Left lung (tissue), 10 donors: ENCODE data around the gene AP4B1. TPM values are rescaled to one million over a fixed set of nuclear protein-coding genes. Genes with fewer than 3 reads are reported as not detected.

Source experiments
- ATAC-seq: fragments of 200-7000 bp; cut with Tn5 transposase; one replicate; pipeline ENCODE4 v1.9.1; 2020; ENCODE audit warnings: moderate library complexity
- DNase-seq, 4 donors: peaks; one replicate each; pipeline ENCODE4 v3.0.0-alpha.2; 2013 to 2020
- H3K27ac ChIP-seq, 2 donors: fragments of 200-600 bp; sonication (generic) in 1 of 2; one replicate each; pipeline versions ENCODE4 v1.5.0 to v1.8.0; 2020 to 2021
- H3K27me3 ChIP-seq, 2 donors: fragments of 200-600 bp; sonication (generic) in 1 of 2; one replicate each; pipeline versions ENCODE4 v1.5.0 to v1.8.0; 2020 to 2021
- H3K36me3 ChIP-seq, 2 donors: fragments of 200-600 bp; sonication (generic) in 1 of 2; one replicate each; pipeline versions ENCODE4 v1.5.0 to v1.8.0; 2020 to 2021
- H3K4me1 ChIP-seq, 2 donors: fragments of 200-600 bp; one replicate each; pipeline ENCODE4 v1.8.0; 2021
- H3K4me3 ChIP-seq, 2 donors: fragments of 200-600 bp; sonication (generic) in 1 of 2; one replicate each; pipeline versions ENCODE4 v1.5.0 to v1.8.0; 2020 to 2021; ENCODE audit warnings: mild to moderate bottlenecking in 1 of 2
- H3K9me3 ChIP-seq, 2 donors: fragments of 200-600 bp; sonication (generic) in 1 of 2; one replicate each; pipeline versions ENCODE4 v1.5.0 to v1.8.0; 2020 to 2021
- intact Hi-C, 2 donors: fragments of 100-400 bp; cut with DNase I; formaldehyde crosslinking; loops; one replicate each; pipeline versions ENCODE4 v1.11.2 to v1.14.2; 2022
- polyA plus RNA-seq, 6 donors: library from polyadenylated mRNA; unstranded; fragments of 120-200 nt; gene quantifications; one replicate each; pipeline ENCODE4 v1.2.1, GENCODE V29; 2013; ENCODE audit not compliant: insufficient read length in 6 of 6
- total RNA-seq, 2 donors: library from RNA; stranded (reverse); fragmentation: NEBNext Ultra II Directional; extraction: Animal tissue kit (Norgen Biotek cat#: 25700); gene quantifications; one replicate each; pipeline ENCODE4 v1.2.1, GENCODE V29; 2021
- TF ChIP-seq, protein P1 (sequence below), 2 donors: fragments of 200-600 bp; sonication (generic) in 1 of 2; IDR thresholded peaks; one replicate each; pipeline versions ENCODE4 v1.5.0 to v1.8.0; 2021; ENCODE audit warnings: antibody characterized with exemption in 2 of 2
- donor health status: DM: no; HTN: yes; CAD: no.
- donor health status: DM: no; HTN: no; CAD: no.

Gene AP4B1
- total and polyA plus RNA-seq, 8 donors = 15.4 to 65.1 (median 54.6) TPM

DNA sequence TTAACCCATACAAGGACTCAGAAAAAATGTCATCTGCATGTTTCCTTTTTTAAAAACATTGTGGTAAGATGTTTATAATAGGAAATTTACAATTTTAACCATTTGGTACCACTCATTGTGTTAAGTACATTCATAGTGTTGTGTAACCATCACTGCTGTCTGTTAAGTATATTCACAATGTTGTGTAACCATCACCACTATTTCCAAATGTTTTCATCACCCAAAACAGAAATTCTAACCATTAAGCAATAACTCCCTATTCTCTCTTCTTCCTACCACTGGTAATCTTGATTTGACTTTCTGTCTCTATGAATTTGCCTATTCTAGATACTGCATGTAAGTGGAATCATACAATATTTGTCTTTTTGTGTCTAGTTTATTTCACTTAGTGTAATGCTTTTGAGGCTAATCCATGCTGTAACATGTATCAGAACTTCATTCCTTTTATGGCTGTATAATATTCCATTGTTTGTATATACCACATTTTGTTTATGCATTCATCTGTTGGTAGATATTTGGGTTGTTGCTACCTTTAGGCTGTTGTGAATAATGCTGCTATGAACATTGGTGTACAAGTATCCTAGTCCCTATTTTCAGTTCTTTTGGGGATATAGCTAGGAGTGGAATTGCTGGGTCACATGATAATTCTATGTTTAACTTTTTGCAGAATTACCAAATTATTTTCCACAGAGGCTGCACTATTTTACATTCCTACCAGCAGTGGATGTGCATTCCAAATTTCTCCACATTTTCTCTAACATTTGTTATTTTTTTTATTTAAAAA, 38.6 kb upstream of the AP4B1 start:
- H3K36me3 ChIP-seq = peaks cover 0 to 23% of the 10 kb centered on the region in 2 donors
- TF ChIP-seq, protein P1, sequence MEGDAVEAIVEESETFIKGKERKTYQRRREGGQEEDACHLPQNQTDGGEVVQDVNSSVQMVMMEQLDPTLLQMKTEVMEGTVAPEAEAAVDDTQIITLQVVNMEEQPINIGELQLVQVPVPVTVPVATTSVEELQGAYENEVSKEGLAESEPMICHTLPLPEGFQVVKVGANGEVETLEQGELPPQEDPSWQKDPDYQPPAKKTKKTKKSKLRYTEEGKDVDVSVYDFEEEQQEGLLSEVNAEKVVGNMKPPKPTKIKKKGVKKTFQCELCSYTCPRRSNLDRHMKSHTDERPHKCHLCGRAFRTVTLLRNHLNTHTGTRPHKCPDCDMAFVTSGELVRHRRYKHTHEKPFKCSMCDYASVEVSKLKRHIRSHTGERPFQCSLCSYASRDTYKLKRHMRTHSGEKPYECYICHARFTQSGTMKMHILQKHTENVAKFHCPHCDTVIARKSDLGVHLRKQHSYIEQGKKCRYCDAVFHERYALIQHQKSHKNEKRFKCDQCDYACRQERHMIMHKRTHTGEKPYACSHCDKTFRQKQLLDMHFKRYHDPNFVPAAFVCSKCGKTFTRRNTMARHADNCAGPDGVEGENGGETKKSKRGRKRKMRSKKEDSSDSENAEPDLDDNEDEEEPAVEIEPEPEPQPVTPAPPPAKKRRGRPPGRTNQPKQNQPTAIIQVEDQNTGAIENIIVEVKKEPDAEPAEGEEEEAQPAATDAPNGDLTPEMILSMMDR (IDR thresholded peaks at IDR 0.05) = no peak
- H3K27me3 ChIP-seq = no peaks in the 10 kb centered on the region
- no peak overlapping the region for H3K4me3 ChIP-seq
- intact Hi-C loops = no loop called here
- H3K4me1 ChIP-seq = peaks cover 22 to 81% of the 10 kb centered on the region in 2 donors
- H3K27ac ChIP-seq = peak overlapping the region in 1 of 2 donors; percentile 67
- ATAC-seq (no peak), DNase-seq (no peak)
- no peaks in the 10 kb centered on the region for H3K9me3 ChIP-seq

DNA sequence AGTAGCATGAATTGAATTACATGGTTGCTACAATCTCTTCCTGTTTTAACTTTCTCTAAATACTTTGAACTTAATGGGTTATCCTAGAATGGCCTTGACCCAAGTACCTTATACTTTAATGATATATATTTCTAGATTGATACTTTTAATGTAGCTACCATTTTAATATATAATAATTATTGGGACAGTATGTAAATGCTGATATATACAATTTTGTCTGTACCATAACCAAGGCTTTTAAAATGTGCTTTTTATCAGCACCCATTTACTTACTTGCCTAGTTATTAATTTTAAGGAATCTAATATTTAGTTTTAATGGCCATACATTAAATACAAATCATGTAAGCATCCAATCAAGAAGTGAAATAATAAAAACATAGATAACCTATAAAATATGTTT, 37.9 kb upstream of the AP4B1 start:
- ATAC-seq (no peak), DNase-seq (no peak)
- no peaks in the 10 kb centered on the region for H3K9me3 ChIP-seq
- peaks cover 15 to 81% of the 10 kb centered on the region in 2 donors for H3K4me1 ChIP-seq
- peaks cover 0 to 23% of the 10 kb centered on the region in 2 donors for H3K36me3 ChIP-seq
- no peaks in the 10 kb centered on the region for H3K27me3 ChIP-seq
- H3K27ac ChIP-seq = peak overlapping the region in 1 of 2 donors; percentile 67
- no peak overlapping the region for H3K4me3 ChIP-seq
- TF ChIP-seq, protein P1 (IDR thresholded peaks at IDR 0.05) = no peak
- intact Hi-C loops = no loop called here

DNA sequence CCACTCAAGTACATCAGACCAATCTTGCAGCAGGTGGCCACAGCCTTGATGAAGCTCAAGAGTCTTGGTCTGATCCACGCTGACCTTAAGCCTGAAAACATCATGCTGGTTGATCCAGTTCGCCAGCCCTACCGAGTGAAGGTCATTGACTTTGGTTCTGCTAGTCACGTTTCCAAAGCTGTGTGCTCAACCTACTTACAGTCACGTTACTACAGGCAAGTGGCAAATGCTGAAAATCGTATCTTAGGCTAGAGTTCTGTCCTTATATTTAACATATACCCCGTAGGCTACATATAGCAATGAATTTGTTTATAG, 36.6 kb upstream of the AP4B1 start:
- no peak for DNase-seq
- H3K36me3 ChIP-seq = peaks cover 0 to 23% of the 10 kb centered on the region in 2 donors
- intact Hi-C loops = no loop called here
- no peaks in the 10 kb centered on the region for H3K27me3 ChIP-seq
- TF ChIP-seq, protein P1 (IDR thresholded peaks at IDR 0.05) = no peak
- H3K27ac ChIP-seq = no peak overlapping the region
- no peak for ATAC-seq
- no peak overlapping the region for H3K4me3 ChIP-seq
- no peaks in the 10 kb centered on the region for H3K9me3 ChIP-seq
- H3K4me1 ChIP-seq = peaks cover 2 to 81% of the 10 kb centered on the region in 2 donors

DNA sequence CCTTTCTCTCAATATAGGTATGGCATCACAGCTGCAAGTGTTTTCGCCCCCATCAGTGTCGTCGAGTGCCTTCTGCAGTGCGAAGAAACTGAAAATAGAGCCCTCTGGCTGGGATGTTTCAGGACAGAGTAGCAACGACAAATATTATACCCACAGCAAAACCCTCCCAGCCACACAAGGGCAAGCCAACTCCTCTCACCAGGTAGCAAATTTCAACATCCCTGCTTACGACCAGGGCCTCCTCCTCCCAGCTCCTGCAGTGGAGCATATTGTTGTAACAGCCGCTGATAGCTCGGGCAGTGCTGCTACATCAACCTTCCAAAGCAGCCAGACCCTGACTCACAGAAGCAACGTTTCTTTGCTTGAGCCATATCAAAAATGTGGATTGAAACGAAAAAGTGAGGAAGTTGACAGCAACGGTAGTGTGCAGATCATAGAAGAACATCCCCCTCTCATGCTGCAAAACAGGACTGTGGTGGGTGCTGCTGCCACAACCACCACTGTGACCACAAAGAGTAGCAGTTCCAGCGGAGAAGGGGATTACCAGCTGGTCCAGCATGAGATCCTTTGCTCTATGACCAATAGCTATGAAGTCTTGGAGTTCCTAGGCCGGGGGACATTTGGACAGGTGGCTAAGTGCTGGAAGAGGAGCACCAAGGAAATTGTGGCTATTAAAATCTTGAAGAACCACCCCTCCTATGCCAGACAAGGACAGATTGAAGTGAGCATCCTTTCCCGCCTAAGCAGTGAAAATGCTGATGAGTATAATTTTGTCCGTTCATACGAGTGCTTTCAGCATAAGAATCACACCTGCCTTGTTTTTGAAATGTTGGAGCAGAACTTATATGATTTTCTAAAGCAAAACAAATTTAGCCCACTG, 36.0 kb upstream of the AP4B1 start:
- ATAC-seq = no peak
- Histone ChIP-seq H3K36me3 (peaks cover 0 to 23% of the 10 kb centered on the region in 2 donors), H3K4me1 (peaks cover 0 to 81% of the 10 kb centered on the region in 2 donors), H3K27me3 (no peaks in the 10 kb centered on the region), H3K27ac (peak overlapping the region in 1 of 2 donors; percentile 45), H3K4me3 (no peak overlapping the region), H3K9me3 (no peaks in the 10 kb centered on the region)
- intact Hi-C loops = no loop called here
- no peak for DNase-seq
- TF ChIP-seq, protein P1 (IDR thresholded peaks at IDR 0.05) = no peak

DNA sequence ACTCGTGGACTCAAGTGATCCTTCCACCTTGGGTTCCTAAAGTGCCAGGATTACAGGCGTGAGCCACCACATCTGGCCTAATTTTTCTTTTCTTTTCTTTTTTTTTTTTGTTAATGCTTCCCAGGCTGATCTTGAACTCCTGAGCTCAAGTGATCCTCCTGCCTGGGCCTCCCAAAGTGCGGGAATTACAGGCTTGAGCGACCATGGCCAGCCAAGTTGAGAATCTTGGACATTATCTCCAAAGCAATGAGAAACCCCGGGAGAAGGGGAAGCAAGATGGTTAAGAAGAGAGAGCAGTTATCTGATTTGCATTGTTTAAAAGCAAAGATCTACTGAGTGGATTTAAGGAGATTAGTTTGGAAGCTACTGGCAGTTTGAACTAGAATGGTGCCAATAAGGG, 33.6 kb upstream of the AP4B1 start:
- ATAC-seq (no peak), DNase-seq (no peak)
- intact Hi-C loops = no loop called here
- Histone ChIP-seq H3K27me3 (no peaks in the 10 kb centered on the region), H3K4me1 (peaks cover 0 to 96% of the 10 kb centered on the region in 2 donors), H3K4me3 (no peak overlapping the region), H3K27ac (no peak overlapping the region), H3K9me3 (no peaks in the 10 kb centered on the region), H3K36me3 (peaks cover 0 to 23% of the 10 kb centered on the region in 2 donors)
- TF ChIP-seq, protein P1 (IDR thresholded peaks at IDR 0.05) = no peak
